SK-N-SH treated with all-trans-retinoic acid at 6 μM for 48 hours (cell line): ENCODE measurements around the gene THAP7.

Experiments
- ATAC-seq: fragments of 200-7000 bp; cut with Tn5 transposase; 3 replicates; pipeline ENCODE4 v1.9.1; 2020; ENCODE audit warnings: mild to moderate bottlenecking, moderate library complexity
- ARNTL ChIP-seq: fragments of 450-650 bp; formaldehyde crosslinking; IDR thresholded peaks from 2 replicates; pipeline ENCODE4 v1.5.0; 2020; ENCODE audit warnings: low read depth, mild to moderate bottlenecking, moderate library complexity, borderline replicate concordance
- ESRRG ChIP-seq: fragments of 250-450 bp; sonication (Bioruptor Pico); IDR thresholded peaks from 2 replicates; pipeline ENCODE4 v1.6.1; 2021; ENCODE audit warnings: mild to moderate bottlenecking
- GLIS3 ChIP-seq: fragments of 250-450 bp; sonication (Bioruptor Pico); IDR thresholded peaks from 2 replicates; pipeline ENCODE4 v1.5.0; 2020; ENCODE audit warnings: mild to moderate bottlenecking, moderate library complexity
- ISL1 ChIP-seq: fragments of 250-450 bp; sonication (Bioruptor Pico); IDR thresholded peaks from 2 replicates; pipeline ENCODE4 v2.1.2; 2022; ENCODE audit warnings: mild to moderate bottlenecking, moderate library complexity
- OSR1 ChIP-seq: fragments of 250-450 bp; sonication (Bioruptor Pico); IDR thresholded peaks from 2 replicates; pipeline ENCODE4 v1.8.0; 2022; ENCODE audit warnings: moderate library complexity, mild to moderate bottlenecking, inconsistent platforms
- PPARA ChIP-seq: fragments of 250-450 bp; sonication (Bioruptor Pico); IDR thresholded peaks from 2 replicates; pipeline ENCODE4 v1.5.0; 2020; ENCODE audit warnings: mild to moderate bottlenecking, borderline replicate concordance
- RARB ChIP-seq: fragments of 250-450 bp; sonication (Bioruptor Pico); IDR thresholded peaks from 2 replicates; pipeline ENCODE4 v1.8.0; 2021; ENCODE audit warnings: mild to moderate bottlenecking, moderate library complexity
- SNAI2 ChIP-seq: fragments of 250-450 bp; sonication (Bioruptor Pico); IDR thresholded peaks from 2 replicates; pipeline ENCODE4 v1.5.0; 2020; ENCODE audit warnings: mild to moderate bottlenecking, moderate library complexity
- TCF4 ChIP-seq: fragments of 250-450 bp; sonication (Bioruptor Pico); IDR thresholded peaks from 2 replicates; pipeline ENCODE4 v1.8.0; 2021; ENCODE audit warnings: mild to moderate bottlenecking, moderate library complexity, borderline replicate concordance
- TOX ChIP-seq: fragments of 250-450 bp; sonication (Bioruptor Pico); IDR thresholded peaks from 2 replicates; pipeline ENCODE4 v1.8.0; 2021; ENCODE audit warnings: mild to moderate bottlenecking, moderate library complexity, borderline replicate concordance
- ZC3H10 ChIP-seq: fragments of 250-450 bp; sonication (Bioruptor Pico); IDR thresholded peaks from 2 replicates; pipeline ENCODE4 v1.5.1; 2021; ENCODE audit warnings: mild to moderate bottlenecking, moderate library complexity
- ZFP3 ChIP-seq: fragments of 250-450 bp; sonication (Bioruptor Pico); IDR thresholded peaks from 2 replicates; pipeline ENCODE4 v1.5.0; 2020; ENCODE audit warnings: mild to moderate bottlenecking, moderate library complexity
- ZFP30 ChIP-seq: fragments of 450-650 bp; formaldehyde crosslinking; IDR thresholded peaks from 2 replicates; pipeline ENCODE4 v1.5.0; 2022; ENCODE audit warnings: mild to moderate bottlenecking, moderate library complexity
- ZNF565 ChIP-seq: fragments of 450-650 bp; formaldehyde crosslinking; conservative IDR thresholded peaks from 2 replicates; pipeline ENCODE4 v1.5.0; 2020; ENCODE audit warnings: low read depth, mild to moderate bottlenecking, moderate library complexity
- ZNF70 ChIP-seq: fragments of 450-650 bp; formaldehyde crosslinking; IDR thresholded peaks from 2 replicates; pipeline ENCODE4 v1.5.0; 2020; ENCODE audit warnings: mild to moderate bottlenecking, moderate library complexity
- ZNF8 ChIP-seq: fragments of 450-650 bp; formaldehyde crosslinking; IDR thresholded peaks from 2 replicates; pipeline ENCODE4 v1.5.0; 2020; ENCODE audit warnings: mild to moderate bottlenecking, moderate library complexity
- TF ChIP-seq, protein P1 (sequence below): fragments of 250-450 bp; sonication (Bioruptor Pico); IDR thresholded peaks from 2 replicates; pipeline ENCODE4 v1.5.1; 2021; ENCODE audit warnings: mild to moderate bottlenecking, moderate library complexity
- TF ChIP-seq, protein P2 (sequence below): fragments of 250-450 bp; sonication (Bioruptor Pico); IDR thresholded peaks from 2 replicates; pipeline ENCODE4 v1.5.0; 2020; ENCODE audit warnings: mild to moderate bottlenecking, moderate library complexity
- TF ChIP-seq, protein P3 (sequence below): fragments of 250-450 bp; sonication (Bioruptor Pico); IDR thresholded peaks from 2 replicates; pipeline ENCODE4 v1.8.0; 2021; ENCODE audit warnings: low read depth, mild to moderate bottlenecking, moderate library complexity, borderline replicate concordance
- TF ChIP-seq, protein P4 (sequence below): fragments of 250-450 bp; sonication (Bioruptor Pico); IDR thresholded peaks from 2 replicates; pipeline ENCODE4 v1.8.0; 2020; ENCODE audit warnings: mild to moderate bottlenecking, moderate library complexity, borderline replicate concordance
- TF ChIP-seq, protein P5 (sequence below): fragments of 250-450 bp; sonication (Bioruptor Pico); IDR thresholded peaks from 2 replicates; pipeline ENCODE4 v1.5.1; 2020; ENCODE audit warnings: low read depth, mild to moderate bottlenecking, moderate library complexity

THAP7 gene

DNA sequence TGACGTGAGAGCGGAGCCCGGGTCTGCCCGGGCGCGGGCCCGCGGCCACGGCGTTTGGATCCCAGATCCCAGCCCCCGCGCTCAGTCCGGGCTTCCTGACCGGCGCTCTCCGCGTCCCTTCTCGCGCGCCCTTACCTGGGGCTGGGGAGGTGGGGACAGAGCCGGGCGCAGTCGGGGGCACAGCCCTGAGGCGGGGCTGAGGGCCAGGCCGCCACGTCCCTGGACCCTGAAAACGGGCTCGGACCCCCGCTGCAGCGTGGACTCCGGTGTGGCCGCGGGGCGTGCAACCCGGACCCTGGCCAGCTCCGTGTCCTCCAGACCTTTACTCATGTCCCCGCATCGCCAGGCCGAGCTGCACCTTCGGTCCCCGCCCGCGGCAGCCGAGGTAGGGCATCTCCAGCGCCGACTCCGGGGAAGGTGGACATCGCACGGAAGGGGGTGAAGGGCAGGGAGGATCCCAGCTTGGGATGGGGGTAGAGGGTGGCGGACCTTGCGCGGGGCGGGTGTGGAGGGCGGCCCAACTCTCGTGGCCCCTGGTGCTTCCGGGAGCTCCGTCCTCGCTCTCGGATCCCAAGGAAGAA, 44.7 kb downstream of the THAP7 start:
- ATAC-seq: no peak; the same call in 1 of the 3 replicates
- TF ChIP-seq, protein P1, sequence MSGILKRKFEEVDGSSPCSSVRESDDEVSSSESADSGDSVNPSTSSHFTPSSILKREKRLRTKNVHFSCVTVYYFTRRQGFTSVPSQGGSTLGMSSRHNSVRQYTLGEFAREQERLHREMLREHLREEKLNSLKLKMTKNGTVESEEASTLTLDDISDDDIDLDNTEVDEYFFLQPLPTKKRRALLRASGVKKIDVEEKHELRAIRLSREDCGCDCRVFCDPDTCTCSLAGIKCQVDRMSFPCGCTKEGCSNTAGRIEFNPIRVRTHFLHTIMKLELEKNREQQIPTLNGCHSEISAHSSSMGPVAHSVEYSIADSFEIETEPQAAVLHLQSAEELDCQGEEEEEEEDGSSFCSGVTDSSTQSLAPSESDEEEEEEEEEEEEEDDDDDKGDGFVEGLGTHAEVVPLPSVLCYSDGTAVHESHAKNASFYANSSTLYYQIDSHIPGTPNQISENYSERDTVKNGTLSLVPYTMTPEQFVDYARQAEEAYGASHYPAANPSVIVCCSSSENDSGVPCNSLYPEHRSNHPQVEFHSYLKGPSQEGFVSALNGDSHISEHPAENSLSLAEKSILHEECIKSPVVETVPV: no peak
- no peak for TF ChIP-seq ZC3H10 (CRISPR knock-in tag)
- no peak for TF ChIP-seq ISL1
- no peak for TF ChIP-seq ZNF565 (CRISPR knock-in tag)
- no peak for TF ChIP-seq TOX (CRISPR knock-in tag)
- TF ChIP-seq, protein P2, sequence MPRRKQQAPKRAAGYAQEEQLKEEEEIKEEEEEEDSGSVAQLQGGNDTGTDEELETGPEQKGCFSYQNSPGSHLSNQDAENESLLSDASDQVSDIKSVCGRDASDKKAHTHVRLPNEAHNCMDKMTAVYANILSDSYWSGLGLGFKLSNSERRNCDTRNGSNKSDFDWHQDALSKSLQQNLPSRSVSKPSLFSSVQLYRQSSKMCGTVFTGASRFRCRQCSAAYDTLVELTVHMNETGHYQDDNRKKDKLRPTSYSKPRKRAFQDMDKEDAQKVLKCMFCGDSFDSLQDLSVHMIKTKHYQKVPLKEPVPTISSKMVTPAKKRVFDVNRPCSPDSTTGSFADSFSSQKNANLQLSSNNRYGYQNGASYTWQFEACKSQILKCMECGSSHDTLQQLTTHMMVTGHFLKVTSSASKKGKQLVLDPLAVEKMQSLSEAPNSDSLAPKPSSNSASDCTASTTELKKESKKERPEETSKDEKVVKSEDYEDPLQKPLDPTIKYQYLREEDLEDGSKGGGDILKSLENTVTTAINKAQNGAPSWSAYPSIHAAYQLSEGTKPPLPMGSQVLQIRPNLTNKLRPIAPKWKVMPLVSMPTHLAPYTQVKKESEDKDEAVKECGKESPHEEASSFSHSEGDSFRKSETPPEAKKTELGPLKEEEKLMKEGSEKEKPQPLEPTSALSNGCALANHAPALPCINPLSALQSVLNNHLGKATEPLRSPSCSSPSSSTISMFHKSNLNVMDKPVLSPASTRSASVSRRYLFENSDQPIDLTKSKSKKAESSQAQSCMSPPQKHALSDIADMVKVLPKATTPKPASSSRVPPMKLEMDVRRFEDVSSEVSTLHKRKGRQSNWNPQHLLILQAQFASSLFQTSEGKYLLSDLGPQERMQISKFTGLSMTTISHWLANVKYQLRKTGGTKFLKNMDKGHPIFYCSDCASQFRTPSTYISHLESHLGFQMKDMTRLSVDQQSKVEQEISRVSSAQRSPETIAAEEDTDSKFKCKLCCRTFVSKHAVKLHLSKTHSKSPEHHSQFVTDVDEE (CRISPR knock-in tag): no peak
- TF ChIP-seq ARNTL (CRISPR knock-in tag): no peak
- no peak for TF ChIP-seq ZFP3 (CRISPR knock-in tag)
- TF ChIP-seq, protein P3, sequence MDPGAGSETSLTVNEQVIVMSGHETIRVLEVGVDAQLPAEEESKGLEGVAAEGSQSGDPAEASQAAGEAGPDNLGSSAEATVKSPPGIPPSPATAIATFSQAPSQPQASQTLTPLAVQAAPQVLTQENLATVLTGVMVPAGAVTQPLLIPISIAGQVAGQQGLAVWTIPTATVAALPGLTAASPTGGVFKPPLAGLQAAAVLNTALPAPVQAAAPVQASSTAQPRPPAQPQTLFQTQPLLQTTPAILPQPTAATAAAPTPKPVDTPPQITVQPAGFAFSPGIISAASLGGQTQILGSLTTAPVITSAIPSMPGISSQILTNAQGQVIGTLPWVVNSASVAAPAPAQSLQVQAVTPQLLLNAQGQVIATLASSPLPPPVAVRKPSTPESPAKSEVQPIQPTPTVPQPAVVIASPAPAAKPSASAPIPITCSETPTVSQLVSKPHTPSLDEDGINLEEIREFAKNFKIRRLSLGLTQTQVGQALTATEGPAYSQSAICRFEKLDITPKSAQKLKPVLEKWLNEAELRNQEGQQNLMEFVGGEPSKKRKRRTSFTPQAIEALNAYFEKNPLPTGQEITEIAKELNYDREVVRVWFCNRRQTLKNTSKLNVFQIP (CRISPR knock-in tag): no peak
- no peak for TF ChIP-seq ZNF8 (CRISPR knock-in tag)
- no peak for TF ChIP-seq ESRRG (CRISPR knock-in tag)
- TF ChIP-seq TCF4 (CRISPR knock-in tag): no peak
- no peak for TF ChIP-seq OSR1
- no peak for TF ChIP-seq ZFP30
- TF ChIP-seq ZNF70: no peak
- no peak for TF ChIP-seq GLIS3 (CRISPR knock-in tag)
- no peak for TF ChIP-seq RARB (CRISPR knock-in tag)

DNA sequence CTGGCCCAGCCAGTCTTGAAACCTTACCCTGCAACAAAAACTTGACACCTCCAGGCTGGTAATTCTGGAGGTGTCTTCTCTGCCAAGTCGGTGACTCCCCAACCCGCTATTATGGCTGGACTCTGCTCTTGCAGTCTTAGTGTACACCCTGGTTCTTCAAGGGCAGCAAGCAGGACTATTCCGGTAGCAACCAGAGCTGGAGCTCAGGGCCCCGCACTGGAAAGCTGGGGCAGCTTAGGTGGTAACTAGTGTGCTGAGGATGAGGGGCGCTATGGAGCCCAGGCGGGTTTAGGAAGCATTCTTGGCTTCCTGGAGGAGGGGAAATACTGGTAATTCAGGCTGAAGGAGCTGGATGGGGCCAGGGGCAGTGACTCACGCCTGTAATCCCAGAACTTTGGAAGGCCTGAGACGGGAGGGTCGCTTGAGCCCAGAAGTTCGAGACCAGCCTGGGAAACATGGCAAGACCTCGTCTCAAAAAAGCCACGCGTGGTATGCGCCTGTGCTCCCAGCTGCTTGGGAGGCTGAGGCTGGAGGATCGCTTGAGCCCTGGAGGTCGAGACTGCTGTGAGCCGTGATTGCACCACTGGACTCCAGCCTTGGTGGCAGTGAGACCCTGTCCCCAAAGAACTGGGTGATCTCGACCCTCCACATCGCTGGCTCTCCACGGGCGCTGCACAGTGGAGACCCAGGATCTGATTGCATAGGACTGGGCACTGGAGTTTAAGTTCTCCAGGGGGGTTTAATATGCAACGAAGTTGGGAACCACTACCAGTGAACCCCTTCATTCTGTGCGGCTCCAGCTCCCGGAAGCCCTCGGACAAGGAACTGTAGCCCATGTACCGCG, 45.4 kb downstream of the THAP7 start:
- no peak for TF ChIP-seq ESRRG (CRISPR knock-in tag)
- no peak for TF ChIP-seq ZFP3 (CRISPR knock-in tag)
- TF ChIP-seq, protein P2 (CRISPR knock-in tag): no peak
- TF ChIP-seq PPARA (CRISPR knock-in tag): no peak
- TF ChIP-seq RARB (CRISPR knock-in tag): no peak
- TF ChIP-seq, protein P4, sequence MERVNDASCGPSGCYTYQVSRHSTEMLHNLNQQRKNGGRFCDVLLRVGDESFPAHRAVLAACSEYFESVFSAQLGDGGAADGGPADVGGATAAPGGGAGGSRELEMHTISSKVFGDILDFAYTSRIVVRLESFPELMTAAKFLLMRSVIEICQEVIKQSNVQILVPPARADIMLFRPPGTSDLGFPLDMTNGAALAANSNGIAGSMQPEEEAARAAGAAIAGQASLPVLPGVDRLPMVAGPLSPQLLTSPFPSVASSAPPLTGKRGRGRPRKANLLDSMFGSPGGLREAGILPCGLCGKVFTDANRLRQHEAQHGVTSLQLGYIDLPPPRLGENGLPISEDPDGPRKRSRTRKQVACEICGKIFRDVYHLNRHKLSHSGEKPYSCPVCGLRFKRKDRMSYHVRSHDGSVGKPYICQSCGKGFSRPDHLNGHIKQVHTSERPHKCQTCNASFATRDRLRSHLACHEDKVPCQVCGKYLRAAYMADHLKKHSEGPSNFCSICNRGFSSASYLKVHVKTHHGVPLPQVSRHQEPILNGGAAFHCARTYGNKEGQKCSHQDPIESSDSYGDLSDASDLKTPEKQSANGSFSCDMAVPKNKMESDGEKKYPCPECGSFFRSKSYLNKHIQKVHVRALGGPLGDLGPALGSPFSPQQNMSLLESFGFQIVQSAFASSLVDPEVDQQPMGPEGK (CRISPR knock-in tag): no peak
- TF ChIP-seq, protein P5, sequence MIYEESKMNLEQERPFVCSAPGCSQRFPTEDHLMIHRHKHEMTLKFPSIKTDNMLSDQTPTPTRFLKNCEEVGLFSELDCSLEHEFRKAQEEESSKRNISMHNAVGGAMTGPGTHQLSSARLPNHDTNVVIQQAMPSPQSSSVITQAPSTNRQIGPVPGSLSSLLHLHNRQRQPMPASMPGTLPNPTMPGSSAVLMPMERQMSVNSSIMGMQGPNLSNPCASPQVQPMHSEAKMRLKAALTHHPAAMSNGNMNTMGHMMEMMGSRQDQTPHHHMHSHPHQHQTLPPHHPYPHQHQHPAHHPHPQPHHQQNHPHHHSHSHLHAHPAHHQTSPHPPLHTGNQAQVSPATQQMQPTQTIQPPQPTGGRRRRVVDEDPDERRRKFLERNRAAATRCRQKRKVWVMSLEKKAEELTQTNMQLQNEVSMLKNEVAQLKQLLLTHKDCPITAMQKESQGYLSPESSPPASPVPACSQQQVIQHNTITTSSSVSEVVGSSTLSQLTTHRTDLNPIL (CRISPR knock-in tag): no peak
- TF ChIP-seq TOX (CRISPR knock-in tag): no peak
- TF ChIP-seq, protein P1: no peak
- no peak for TF ChIP-seq ZNF70
- no peak for TF ChIP-seq SNAI2 (CRISPR knock-in tag)
- no peak for TF ChIP-seq ISL1
- no peak for TF ChIP-seq OSR1
- no peak for TF ChIP-seq ZNF8 (CRISPR knock-in tag)
- ATAC-seq: peak; percentile 32
